Endodermal cell (in vitro differentiated cells): Measurements from ENCODE around the gene LCE1D. TPM values are rescaled to one million over a fixed set of nuclear protein-coding genes. Genes with fewer than 3 reads are reported as not detected.

Source experiments
- DNase-seq: peaks from one replicate; pipeline ENCODE4 v3.0.0-alpha.2; 2017
- H3K27ac ChIP-seq: 2 replicates; pipeline ENCODE4 v1.5.1; 2013; ENCODE audit warnings: mild to moderate bottlenecking, low read depth, low read length, moderate library complexity
- H3K27me3 ChIP-seq: 2 replicates; pipeline ENCODE4 v1.6.1; 2013; ENCODE audit warnings: mild to moderate bottlenecking, low read length, moderate library complexity; ENCODE audit not compliant: insufficient read depth, control insufficient read depth, poor library complexity, severe bottlenecking
- H3K36me3 ChIP-seq: 2 replicates; pipeline ENCODE4 v1.7.0; 2013; ENCODE audit warnings: mild to moderate bottlenecking, low read length, moderate library complexity; ENCODE audit not compliant: control insufficient read depth, insufficient read depth
- H3K4me1 ChIP-seq: one replicate; pipeline ENCODE4 v1.7.0; 2013; ENCODE audit warnings: low read length; ENCODE audit not compliant: control insufficient read depth, insufficient read depth
- H3K4me3 ChIP-seq: 2 replicates; pipeline ENCODE4 v1.5.1; 2013; ENCODE audit warnings: mild to moderate bottlenecking, low read length, moderate library complexity
- H3K9ac ChIP-seq: 2 replicates; pipeline ENCODE4 v1.6.1; 2013; ENCODE audit warnings: mild to moderate bottlenecking, low read length, moderate library complexity; ENCODE audit not compliant: poor library complexity, severe bottlenecking; ENCODE audit errors: extremely low read depth
- H3K9me3 ChIP-seq: 2 replicates; pipeline ENCODE4 v1.6.1; 2013; ENCODE audit warnings: mild to moderate bottlenecking, low read length, moderate library complexity; ENCODE audit not compliant: control insufficient read depth
- H3K27ac Mint-ChIP-seq: 2 replicates; pipeline ENCODE4 v1.8.0; 2020; ENCODE audit warnings: mixed read lengths
- H3K27me3 Mint-ChIP-seq: 2 replicates; pipeline ENCODE4 v1.8.0; 2021; ENCODE audit warnings: mild to moderate bottlenecking, mixed read lengths; ENCODE audit not compliant: insufficient read depth
- H3K36me3 Mint-ChIP-seq: 2 replicates; pipeline ENCODE4 v1.8.0; 2020; ENCODE audit warnings: low read depth, mixed read lengths
- H3K4me1 Mint-ChIP-seq: 2 replicates; pipeline ENCODE4 v1.8.0; 2020; ENCODE audit warnings: mixed read lengths
- H3K4me3 Mint-ChIP-seq: 2 replicates; pipeline ENCODE4 v1.8.0; 2020; ENCODE audit warnings: mild to moderate bottlenecking, moderate library complexity, mixed read lengths
- H3K9me3 Mint-ChIP-seq: 2 replicates; pipeline ENCODE4 v1.8.0; 2020; ENCODE audit warnings: mild to moderate bottlenecking, mixed read lengths
- CTCF ChIP-seq: fragments of 200-600 bp; sonication (generic); conservative IDR thresholded peaks from 2 replicates; pipeline ENCODE4 v1.5.0; 2021; ENCODE audit warnings: antibody characterized with exemption, mild to moderate bottlenecking
- WGBS, 2 experiments: methylation state at CpG; one replicate each; pipeline versions ENCODE4 v1.1.5 to v1.1.7; 2013; ENCODE audit warnings: missing lambda C conversion rate in 2 of 2, mixed read lengths in 1 of 2; ENCODE audit not compliant: insufficient coverage in 1 of 2, insufficient read length in 1 of 2; 5-methylcytosine and 5-hydroxymethylcytosine counted together
- total RNA-seq, 2 donors: library from RNA; stranded (reverse); fragmentation: NEBNext Ultra II Directional in 1 of 2; extraction: Animal tissue kit (Norgen Biotek cat#: 25700) in 1 of 2; gene quantifications; 2 replicates in 1 of 2; 3 replicates in 1 of 2; pipeline ENCODE4 v1.2.1, GENCODE V29; 2021

LCE1D gene
- total RNA-seq, 2 donors from 2014 or later = not detected

GRCh38 chr1:152774875-152775274, 21.6 kb upstream of the LCE1D start, which contains the start of gene LCE1F:
LCE1F (plus strand) TSS chr1:152775140; CDS start chr1:152776372, 1,232 bp downstream.
- Histone ChIP-seq H3K36me3 (no peaks in the 10 kb centered on the region), H3K9me3 (peaks cover 66% of the 10 kb centered on the region), H3K9ac (no peak within 1 kb of the TSS), H3K4me3 (no peak within 1 kb of the TSS), H3K4me1 (no peaks in the 10 kb centered on the region), H3K27ac (no peak within 1 kb of the TSS), H3K27me3 (no peaks in the 10 kb centered on the region)
- Mint-ChIP-seq H3K27me3 (no peaks in the 10 kb centered on the region), H3K27ac (no peak within 1 kb of the TSS), H3K9me3 (peaks cover 88% of the 10 kb centered on the region), H3K4me1 (no peaks in the 10 kb centered on the region), H3K4me3 (no peak within 1 kb of the TSS), H3K36me3 (no peaks in the 10 kb centered on the region)
- 48% methylated on average over 6 of the region's 6 CpGs; no CpG with 5 or more reads in 1 of the 2 experiments for WGBS, 2 experiments
- no peak for TF ChIP-seq CTCF
- DNase-seq = no peak

GRCh38 chr1:152776361-152776760, 20.2 kb upstream of the LCE1D start:
- no peaks in the 10 kb centered on the region for H3K27me3 Mint-ChIP-seq
- Histone ChIP-seq H3K4me3 (no peak overlapping the region), H3K9me3 (peaks cover 56% of the 10 kb centered on the region), H3K27ac (no peak overlapping the region), H3K9ac (no peak overlapping the region), H3K27me3 (no peaks in the 10 kb centered on the region), H3K4me1 (no peaks in the 10 kb centered on the region), H3K36me3 (no peaks in the 10 kb centered on the region)
- H3K9me3 Mint-ChIP-seq = peaks cover 80% of the 10 kb centered on the region
- no peak overlapping the region for H3K4me3 Mint-ChIP-seq
- no peak for TF ChIP-seq CTCF
- no peak overlapping the region for H3K27ac Mint-ChIP-seq
- 77% methylated on average over 3 to 11 of the region's 11 CpGs for WGBS, 2 experiments
- no peaks in the 10 kb centered on the region for H3K4me1 Mint-ChIP-seq
- DNase-seq = no peak
- no peaks in the 10 kb centered on the region for H3K36me3 Mint-ChIP-seq

GRCh38 chr1:152777510-152778137, 18.9 kb upstream of the LCE1D start:
- H3K9ac ChIP-seq = no peak overlapping the region
- Mint-ChIP-seq H3K4me1 (no peaks in the 10 kb centered on the region), H3K4me3 (no peak overlapping the region), H3K36me3 (no peaks in the 10 kb centered on the region), H3K27me3 (no peaks in the 10 kb centered on the region), H3K27ac (no peak overlapping the region), H3K9me3 (peaks cover 78% of the 10 kb centered on the region)
- WGBS, 2 experiments = 38 to 70% methylated on average over 3 to 4 of the region's 4 CpGs
- no peak overlapping the region for H3K27ac ChIP-seq
- peak; percentile 44 for DNase-seq
- H3K36me3 ChIP-seq = no peaks in the 10 kb centered on the region
- H3K27me3 ChIP-seq = no peaks in the 10 kb centered on the region
- no peak overlapping the region for H3K4me3 ChIP-seq
- TF ChIP-seq CTCF = no peak
- H3K9me3 ChIP-seq = peaks cover 61% of the 10 kb centered on the region
- no peaks in the 10 kb centered on the region for H3K4me1 ChIP-seq
